NCI-H1105 (cell line): Measurements from ENCODE around the gene RAB14.

ENCODE experiments used
- DNase-seq: peaks from one replicate; lab custom pipeline; 2025; lab: John Stamatoyannopoulos, UW

The RAB14 gene

DNA sequence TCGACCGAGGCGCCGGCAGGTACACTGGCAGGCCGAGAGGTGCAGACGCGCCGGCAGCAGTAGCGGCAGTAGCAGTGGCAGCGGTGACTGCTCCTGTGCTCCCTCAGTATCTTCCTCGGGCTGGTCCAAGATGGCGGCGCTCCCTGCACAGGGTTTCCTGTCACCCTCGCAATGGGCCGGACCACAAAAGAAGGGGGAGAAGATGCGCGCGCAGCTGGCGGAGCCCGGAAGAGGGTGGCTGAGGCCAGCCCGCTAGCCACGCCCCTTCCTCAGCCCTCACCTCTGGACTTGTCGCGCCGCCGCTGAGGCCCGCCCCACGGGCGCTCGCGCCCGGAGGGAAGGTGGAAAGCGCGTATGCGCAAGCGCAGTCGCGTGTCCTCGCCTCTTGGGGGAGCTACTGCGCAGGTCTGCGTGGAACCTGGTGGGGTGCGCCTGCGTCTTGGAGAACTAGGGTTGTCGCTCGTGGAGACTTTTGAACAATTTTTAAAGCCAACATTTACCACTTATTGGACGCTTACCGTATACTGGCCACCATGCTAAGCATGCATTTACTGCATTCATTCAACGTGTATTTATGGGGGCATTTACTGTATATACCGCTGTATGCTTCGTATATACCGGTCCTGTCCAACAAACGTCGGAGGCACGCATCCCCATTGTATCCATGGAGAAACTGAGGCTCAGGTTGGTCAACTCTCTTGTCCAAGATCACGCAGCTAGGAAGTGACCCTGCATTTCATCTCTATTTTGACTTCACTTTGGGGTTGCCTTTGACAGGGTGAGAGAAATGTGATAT, at the start of gene RAB14:
RAB14 (minus strand) TSS at position 132 of the 796 bp plus-strand sequence. CDS start 8,457 bp downstream, outside the sequence.
- DNase-seq, result peak; percentile 99

DNA sequence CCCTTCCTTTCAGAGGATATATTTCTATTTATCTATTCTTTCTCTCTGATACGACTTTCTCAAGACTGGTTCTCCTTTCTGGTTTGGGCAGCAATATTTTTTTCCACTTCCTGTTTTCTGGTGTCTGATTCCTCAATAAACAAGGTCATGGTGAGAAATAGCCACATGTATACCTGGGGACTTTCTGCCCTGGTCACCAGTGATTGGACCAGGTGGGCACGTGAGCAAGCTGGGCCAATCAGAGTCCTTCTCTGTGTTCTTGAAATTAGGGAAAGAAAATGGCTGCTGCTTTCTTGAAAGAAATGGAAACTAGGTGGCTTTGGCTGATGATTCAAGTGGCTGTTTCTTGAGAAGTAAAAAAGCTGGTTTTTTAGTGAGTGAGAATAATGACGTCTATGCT, 47.9 kb upstream of the RAB14 start:
- DNase-seq, result no peak

DNA sequence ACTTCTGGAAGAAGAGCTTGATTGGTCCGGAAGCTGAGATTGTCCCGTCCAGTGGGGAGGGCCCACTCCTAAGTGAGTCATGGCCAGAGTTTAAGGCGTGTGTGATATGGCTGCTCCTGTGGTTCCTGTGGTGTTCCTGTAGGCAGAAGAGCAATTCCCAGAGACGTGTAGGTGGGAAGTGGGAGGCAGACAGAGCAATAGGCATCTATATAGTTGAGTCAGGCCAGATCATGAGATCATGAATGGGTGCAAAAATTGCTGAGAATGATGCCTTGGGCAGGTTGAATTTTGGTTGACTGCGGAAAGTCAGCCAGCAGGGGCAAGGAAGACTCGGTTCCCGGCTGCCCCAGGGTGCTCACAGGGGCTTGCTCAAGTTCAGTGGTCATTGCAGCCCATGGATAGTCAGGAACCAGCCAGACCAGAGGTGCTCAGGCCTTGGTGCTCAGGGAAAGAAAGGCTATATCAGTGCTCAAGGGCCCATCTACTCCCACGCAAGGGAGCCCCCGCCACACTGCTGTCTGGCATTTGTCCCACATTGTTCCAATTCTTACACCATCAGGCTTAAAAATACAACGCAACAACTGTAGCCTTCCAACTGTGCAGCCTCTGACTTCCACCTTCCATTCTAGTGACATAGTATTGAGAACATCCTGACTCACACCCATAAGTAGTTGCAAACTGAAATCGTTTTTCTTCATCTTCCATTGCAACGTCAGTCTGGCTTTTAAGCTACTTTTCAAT, 45.3 kb upstream of the RAB14 start:
- no peak for DNase-seq

DNA sequence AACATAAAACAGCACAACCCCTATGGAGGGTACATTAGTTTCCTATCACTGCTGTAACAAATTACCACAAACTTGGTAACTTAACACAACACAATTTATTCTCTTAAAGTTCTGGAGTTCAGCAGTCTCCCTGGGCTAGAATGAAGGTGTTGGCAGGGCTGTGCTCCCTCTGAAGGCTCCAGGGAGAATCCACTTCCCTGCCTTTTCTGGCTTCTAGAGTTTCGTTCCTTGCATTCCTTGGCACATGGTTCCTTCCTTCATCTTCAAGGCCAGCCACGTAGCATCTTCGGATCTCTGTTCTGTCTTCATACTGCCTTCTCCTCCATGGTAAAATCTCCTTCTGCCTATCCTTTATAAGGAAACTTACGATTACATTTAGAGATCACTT, 41.3 kb upstream of the RAB14 start:
- DNase-seq, result no peak

DNA sequence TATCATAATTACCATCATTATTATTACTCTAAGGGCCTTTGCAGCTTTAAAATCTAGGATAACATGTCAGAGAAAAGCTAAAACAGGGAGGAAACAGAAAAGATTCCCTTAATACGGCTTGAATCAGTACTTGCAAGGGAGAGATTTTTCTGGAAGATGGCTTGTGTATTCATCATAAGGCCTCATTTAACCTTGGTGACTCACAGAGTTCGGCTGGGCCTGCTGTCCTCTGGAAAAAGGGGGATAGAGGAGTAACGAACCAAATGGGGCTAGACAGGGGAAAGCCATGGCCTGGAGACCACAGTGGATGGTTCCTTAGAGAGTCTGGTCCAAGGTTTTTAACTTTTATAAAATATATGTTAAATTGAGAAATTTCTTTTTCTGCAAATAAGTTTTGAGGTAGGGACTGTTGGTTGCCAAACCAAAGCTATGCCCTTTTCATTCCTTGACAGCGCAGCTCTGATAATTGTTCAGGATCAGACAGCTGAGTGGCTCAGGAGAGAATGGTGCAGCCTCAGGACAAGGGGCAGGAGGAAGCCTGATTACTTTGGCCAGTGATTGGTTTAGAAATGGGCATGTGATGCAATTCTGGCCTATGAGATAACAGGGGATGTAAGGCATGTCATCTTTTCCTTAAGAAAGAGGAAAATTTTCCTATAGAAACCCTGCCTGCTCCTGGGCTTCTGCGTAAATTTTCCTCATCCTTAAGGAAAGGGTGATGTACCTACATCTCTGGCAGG, 40.7 kb upstream of the RAB14 start:
- no peak for DNase-seq

DNA sequence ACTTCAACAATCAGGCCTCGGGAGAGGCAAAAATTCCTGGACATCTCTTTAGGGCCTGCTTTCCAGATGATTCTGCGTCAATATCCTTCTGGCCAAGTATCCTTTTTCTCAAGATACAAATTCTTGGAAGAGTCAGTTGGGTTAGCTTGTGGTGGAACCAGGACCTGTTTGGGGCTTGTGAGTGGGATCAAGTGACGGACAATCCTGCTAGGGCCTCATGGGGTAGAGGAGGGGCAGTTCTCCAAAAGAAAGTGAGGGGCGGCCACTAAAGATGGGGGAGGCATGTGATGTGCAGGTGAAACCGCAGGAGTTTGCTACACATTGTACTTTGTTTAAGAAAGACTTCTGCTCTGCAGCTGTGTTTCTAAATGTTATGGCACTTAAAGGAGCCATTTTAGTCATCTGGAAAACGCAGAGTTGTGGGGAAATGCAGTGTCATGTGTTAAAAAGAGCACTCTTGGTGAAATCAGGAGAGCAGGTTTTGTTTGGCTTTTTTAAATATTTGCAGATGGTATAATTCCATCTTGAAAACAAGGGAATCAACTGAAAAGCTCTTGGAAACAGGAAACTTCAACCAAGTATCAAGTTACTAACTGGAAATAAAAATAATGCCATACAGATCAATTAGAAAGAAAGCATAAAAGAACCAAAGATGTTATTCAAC, 38.9 kb upstream of the RAB14 start:
- DNase-seq, result no peak

DNA sequence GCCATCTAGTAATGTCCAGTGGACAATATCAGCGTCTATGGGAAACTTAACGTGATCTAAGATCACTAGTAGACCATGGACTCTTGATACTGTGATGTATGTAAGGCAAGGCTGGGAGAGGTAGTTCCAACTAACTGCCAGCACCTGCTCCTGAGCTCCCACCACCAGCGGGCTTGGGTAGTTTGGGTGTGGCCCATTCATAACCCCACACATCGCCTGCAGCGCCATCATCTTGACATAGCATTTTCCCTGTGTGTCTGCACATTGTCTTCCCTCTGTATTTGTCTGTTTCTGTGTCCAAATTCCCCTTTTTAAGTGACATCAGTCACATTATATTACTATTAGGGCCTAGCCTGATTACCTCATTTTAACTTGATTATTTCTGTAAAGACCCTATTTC, 38.2 kb upstream of the RAB14 start:
- DNase-seq, result no peak

DNA sequence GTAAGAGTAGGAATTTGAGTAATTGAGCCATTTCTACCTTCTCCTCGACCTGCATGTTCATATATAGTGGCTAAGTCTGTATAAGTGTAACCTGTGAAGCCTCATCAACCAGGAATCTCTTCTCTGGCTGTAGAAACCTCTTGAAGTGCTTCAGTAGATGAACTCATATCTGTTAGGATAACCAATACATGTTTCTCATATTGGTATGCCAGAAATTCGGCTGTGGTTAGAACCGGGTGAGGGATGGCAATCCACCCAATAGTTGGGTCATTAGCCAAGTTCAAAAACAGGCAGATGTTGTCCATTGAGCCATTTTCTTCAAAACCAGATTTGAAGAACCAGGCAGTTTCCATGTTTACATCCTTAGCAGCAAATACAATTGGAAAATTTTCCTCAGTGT, 37.4 kb upstream of the RAB14 start:
- no peak for DNase-seq

DNA sequence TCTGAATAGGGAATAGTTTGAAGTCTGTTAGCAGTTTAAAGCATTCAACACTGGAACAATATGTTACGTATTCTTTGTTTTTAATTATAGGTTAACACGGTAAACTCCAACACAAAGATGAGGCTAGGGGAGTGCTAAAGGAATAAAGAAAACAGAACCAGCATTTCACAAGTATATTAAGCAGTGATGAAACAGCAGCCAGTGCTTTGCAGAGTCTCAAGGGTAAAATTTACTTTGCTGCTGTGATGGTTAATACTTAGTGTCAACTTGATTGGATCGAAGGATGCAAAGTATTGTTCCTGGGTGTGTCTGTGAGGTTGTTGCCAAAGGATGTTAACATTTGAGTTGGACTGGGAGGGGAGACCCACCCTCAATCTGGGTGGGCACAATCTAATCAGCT, 36.2 kb upstream of the RAB14 start:
- no peak for DNase-seq

DNA sequence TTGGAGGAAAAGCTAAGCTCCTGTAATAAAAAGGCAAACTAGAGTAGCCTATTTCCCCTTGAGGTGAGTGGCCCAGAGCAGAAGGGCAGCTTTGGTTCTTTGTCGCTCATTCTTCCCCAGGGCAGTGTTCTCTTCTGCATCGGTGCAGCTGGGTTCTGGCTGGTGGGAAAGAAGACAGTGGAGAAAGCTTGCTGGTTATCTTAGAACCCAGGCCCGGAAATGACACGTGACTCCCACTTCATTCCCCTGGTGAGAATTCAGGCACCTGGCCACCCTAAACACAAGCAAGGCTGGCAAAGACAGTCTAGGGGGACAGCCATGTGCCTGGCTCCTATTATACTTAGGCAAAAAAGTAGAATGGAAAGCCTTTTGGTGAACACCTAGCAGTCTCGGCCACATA, 33.8 kb upstream of the RAB14 start:
- DNase-seq, result no peak

DNA sequence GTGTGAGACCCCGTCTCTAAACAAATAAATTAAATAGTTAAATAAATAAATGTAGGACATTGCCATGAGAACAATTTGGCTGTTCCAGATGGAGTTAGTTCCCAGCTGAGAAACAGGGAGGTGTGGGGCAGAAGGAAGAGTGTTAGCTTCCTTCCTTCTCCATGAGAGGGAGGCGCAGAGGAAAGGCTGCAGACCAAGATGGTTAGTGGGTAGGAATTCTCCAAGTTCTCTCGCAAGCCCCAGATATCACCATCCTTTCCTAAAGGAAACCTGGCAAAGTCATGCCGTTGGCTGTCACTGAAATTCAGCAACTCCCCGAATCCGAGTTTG, 33.1 kb upstream of the RAB14 start:
- DNase-seq, result no peak

DNA sequence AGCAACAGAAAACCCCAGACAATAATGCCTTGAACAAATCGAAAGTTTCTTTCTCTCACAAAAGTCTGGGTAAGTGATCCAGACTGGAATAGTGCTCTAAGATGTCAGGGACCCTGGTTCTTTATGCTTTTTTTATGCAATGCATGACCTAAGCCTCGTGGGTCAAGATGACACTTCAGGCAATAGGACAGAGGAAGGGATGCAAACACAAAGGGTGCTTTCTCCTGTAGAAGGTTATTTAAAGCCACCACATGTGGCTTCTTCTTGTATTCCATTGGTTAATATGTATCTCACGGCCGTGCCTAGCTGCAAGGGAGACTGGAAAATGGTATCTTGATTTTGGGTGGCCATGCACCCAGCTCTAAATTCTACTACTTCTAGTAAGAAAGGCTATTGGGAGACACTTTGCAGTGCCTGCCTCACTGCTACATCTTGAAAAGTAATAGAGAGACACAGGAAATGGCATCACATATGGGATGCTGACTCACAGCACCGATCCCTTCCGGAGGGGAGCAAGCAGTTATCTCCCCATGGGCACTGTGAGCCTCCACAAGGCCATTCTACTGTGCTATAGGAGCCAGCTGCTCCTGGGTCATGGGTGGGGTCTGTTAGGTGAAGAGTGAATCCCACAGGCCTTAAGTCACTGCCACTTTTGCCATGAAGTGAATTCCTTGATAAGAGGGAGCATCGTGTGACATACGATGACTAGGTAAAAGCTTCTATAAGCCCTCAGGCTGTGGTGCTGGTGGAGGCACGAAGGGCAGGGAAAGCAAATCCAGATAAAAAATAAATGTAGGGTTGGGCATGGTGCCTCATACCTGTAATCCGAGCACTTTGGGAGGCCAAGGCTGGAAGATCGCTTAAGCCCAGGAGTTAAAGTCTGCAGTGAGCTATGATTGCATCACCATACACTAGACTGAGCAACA, 32.5 kb upstream of the RAB14 start:
- no peak for DNase-seq

DNA sequence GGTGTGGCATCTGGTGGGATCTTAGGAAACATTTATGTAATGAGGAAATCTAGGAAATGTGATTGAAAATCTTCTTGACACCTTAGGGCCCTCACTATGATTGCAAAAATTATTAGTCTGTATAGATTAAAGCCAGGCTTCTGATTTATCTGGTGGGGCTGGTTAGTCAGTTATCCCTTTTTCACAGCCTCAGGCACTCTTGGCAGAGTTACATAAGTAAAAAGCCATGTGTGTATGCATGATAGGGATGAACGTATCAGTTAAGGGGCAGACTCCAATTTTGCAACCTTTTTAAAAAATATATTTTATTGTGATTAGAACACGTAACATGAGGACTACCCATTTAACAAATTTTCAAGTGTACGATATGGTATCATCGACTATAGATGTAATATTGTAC, 30.6 kb upstream of the RAB14 start:
- no peak for DNase-seq

DNA sequence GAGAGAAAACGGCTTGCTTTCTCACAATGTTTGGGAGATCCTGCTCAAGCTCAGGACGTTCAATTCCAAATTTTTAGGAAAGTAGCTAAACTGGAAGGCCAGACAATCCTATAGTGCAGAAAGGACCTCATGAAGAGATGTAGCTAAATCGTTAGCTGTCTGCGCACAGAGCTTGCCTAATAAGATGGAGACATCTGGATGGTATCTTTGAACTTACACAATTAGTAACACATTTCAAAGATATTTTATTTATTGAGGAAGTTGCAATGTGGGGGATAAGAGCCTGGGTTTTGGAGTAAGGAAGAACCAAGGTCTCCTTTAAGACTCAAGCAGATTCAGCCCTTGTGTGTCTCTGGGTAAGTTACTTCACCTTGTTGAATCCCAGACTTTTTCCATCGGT, 28.6 kb upstream of the RAB14 start:
- no peak for DNase-seq

DNA sequence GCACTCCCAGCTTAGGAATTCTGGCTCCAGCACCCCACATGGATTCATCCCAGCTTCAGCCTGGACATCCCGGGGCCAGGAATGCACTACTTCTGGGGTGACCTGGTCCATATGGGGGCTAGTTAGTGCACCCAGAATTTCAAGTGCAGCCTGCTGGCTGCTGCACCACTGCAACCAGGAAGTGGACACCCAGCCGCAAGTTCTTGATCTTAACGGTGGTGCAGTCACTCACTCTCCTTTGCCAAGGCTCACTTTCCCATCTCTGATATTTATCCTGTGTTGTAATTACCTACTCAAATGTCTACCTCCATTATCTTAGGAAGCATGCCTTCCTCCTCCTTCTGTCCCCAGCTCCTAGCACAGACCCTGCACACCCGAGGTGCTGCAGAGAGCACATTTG, 26.2 kb upstream of the RAB14 start:
- DNase-seq, result no peak

DNA sequence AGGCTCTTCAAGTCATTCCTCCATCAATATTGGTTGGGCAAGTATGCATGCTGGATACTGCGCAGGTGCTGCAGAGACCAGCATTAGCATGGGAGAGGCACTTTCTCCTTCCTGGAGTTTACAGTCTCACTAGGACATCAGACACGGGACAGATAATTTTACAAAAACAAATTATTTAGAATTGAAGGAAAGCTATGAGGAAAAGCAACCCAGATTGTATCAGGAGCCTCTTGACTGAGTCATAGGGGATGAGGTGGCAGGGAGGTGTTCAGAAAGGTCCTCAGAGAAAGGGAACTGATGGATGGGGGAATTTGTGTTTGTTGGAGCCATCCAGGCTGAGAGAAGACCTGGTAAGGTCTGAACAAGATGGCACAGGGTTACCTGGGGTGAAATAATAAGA, 24.5 kb upstream of the RAB14 start:
- DNase-seq, result no peak

DNA sequence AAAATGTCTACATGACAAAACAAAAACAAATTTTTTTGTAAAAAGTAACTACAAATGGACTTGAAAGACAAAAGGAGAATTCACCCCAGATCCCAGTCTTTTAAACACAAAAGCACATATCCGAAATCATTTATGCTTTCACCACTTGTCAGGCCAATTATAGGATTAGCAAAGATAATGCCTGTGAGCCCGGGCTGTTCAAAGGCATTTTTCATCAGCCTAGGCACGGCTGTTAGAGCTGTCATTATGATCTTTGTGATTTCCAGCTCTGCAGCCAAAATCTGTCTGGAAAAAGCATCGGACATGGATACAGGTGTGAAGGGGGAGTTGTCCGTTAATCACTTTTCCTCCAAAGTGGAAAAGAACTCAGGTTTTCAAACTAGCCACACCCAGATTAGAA, 23.6 kb upstream of the RAB14 start:
- no peak for DNase-seq

DNA sequence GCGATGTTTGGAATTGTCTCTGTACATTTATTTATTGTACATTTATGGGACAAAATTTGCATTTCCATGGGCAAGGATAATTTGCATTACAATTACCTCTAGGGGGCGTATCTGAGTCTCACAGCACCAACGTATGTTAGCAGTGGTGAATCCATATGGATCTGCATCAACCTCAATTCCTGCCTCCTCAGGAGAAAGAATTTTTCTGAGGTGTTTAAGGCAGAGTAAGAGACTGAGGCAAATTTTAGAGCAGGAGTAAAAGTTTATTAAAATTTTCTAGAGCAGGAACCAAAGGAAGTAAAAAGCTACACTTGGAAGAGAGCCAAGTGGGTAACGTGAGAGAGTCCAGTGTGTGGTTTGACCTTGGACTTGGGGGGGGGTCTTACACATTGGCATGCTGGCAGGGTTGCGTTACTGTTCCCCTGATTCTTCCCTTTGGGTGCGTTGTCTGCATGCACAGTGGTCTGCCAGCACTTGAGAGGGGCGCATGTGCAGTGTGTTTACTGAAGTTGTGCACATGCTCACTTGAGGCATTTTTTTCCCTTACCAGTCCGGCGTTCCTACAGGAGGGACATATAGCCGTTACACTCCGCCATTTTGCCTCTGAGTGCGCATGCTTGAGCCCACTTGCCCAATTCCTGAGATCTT, 21.0 kb upstream of the RAB14 start:
- DNase-seq, result peak; percentile 41

DNA sequence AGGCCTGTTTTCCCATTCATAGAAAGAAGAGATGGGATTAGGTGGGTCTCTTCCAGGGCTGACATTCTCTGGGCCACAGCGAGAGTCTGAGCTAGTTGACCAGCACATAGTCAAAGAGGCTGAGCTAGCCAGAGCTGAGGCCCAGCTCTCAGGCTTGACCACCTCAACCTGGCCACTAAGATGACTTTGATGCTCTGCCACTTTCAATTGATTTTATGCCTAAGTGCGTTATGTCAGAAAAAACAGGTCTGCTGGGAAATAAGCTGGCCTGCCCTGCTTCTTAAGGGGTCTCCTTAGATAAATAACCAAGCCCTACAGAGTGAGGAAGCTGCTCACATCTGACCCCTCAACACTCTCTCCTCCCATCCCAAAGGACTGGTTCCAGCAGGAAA, 20.0 kb upstream of the RAB14 start:
- no peak for DNase-seq

DNA sequence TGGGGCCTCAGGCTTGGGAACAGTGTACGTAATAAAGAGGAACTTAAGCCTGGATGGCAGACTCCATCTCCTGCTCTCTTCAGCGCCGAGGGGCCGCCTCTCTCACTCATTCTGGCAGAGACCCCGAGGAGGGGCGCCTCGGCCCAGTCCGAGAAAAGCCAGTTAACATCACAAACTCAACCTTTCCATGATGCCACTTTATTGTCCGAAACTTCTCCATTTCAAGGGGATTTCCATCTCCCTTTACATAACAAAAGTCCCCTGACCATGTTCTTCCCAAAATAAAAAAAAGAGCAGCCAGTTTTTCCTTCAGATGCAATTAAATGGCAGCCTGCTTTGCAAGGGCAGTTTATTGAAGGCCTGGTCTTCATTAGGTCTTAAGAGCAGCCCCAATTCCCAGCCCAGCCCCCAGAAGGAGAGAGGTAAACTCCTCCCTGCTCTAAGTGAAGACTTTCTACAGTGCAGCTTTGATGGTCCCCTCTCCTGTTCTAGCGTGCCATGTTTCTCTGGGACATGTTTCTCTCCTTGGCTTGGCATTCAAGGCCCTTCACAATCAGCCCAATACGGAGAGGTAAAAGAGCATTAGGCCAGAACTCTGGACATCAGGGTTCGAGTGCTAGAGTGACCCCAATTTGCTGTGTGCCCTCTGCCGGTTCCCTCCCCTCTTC, 19.5 kb upstream of the RAB14 start:
- DNase-seq, result no peak
